LNCAP (cell line): Measurements from ENCODE around the gene GMDS.
A peak's percentile ranks its signal among the peaks of the same experiment; 100 is the strongest.

Source experiments
- CTCF ChIP-seq: fragments of 450-650 bp; IDR thresholded peaks from 2 replicates; pipeline ENCODE4 v1.5.1; 2017; ENCODE audit warnings: mild to moderate bottlenecking

GMDS gene

GRCh38 chr6:1800845-1801244, 444.6 kb downstream of the GMDS start:
- no peak for TF ChIP-seq CTCF

GRCh38 chr6:1798965-1799325, 446.5 kb downstream of the GMDS start:
- no peak for TF ChIP-seq CTCF

GRCh38 chr6:1798303-1798964, 447.0 kb downstream of the GMDS start:
- no peak for TF ChIP-seq CTCF

- TF ChIP-seq CTCF, result no peak
Observed at GRCh38 chr6:1797801-1798200, 447.6 kb downstream of the GMDS start.

- TF ChIP-seq CTCF, result no peak
Observed at GRCh38 chr6:1796706-1797529, 448.5 kb downstream of the GMDS start.

- no peak for TF ChIP-seq CTCF
Observed at GRCh38 chr6:1795910-1796309, 449.5 kb downstream of the GMDS start.

- peak; percentile 44; the same call in 1 of the 2 replicates for TF ChIP-seq CTCF
Observed at GRCh38 chr6:1792989-1793388, 452.4 kb downstream of the GMDS start.
